ENCODE measurements around the gene ECI1.

The ECI1 gene

DNA sequence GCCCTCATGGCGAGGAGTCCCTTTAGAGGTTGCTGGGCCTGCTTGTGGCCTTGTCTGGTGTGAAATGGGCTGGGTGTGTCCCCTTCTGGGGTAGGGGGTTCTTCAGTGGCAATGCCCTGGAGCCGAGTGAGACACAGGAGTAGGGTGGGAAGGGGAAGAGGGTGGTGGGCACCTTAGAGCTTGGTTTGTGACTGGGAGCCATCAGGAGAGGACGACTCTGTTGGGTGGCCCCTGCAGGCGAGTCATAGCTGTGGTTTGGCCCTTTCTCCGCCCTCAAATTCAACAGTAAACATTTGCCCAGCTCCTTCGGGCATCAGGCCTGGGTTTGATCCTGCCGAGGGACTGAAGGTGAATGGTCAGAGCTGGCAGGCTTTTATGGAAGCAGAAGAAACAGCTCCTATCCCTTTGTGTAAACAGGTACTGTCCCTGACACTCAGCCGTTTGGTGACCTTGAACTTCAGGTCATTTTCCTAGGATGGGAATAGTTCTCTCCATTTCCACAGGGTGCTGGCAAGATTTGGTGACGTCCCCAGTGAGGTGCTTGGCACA lies 25.1 kb downstream of the ECI1 start:
- no peaks in the 10 kb centered on the region for H3K27me3 ChIP-seq (ENCODE audit: control insufficient read depth, low read length)
- no peaks in the 10 kb centered on the region for H4K20me1 ChIP-seq (ENCODE audit: control insufficient read depth, insufficient read depth, low read depth, low read length)
- no peak overlapping the region for H3K4me3 ChIP-seq (ENCODE audit: low read length)
- no peaks in the 10 kb centered on the region for H3K9me3 ChIP-seq (ENCODE audit: control insufficient read depth, insufficient read depth, low read length)
- no peak for TF ChIP-seq EZH2phosphoT487 (IDR thresholded peaks at IDR 0.05; ENCODE audit: borderline replicate concordance, low read length)
- TF ChIP-seq, protein P1, sequence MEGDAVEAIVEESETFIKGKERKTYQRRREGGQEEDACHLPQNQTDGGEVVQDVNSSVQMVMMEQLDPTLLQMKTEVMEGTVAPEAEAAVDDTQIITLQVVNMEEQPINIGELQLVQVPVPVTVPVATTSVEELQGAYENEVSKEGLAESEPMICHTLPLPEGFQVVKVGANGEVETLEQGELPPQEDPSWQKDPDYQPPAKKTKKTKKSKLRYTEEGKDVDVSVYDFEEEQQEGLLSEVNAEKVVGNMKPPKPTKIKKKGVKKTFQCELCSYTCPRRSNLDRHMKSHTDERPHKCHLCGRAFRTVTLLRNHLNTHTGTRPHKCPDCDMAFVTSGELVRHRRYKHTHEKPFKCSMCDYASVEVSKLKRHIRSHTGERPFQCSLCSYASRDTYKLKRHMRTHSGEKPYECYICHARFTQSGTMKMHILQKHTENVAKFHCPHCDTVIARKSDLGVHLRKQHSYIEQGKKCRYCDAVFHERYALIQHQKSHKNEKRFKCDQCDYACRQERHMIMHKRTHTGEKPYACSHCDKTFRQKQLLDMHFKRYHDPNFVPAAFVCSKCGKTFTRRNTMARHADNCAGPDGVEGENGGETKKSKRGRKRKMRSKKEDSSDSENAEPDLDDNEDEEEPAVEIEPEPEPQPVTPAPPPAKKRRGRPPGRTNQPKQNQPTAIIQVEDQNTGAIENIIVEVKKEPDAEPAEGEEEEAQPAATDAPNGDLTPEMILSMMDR (IDR thresholded peaks at IDR 0.05; ENCODE audit: low read depth, low read length, poor library complexity, severe bottlenecking) = no peak
- H3K4me1 ChIP-seq (ENCODE audit: control insufficient read depth, low read length) = peaks cover 11% of the 10 kb centered on the region
- peaks cover 52% of the 10 kb centered on the region for H3K79me2 ChIP-seq (ENCODE audit: control insufficient read depth, low read length)
- no peak overlapping the region for H3K27ac ChIP-seq (ENCODE audit: low read depth, low read length)
- no peak overlapping the region for H3K4me2 ChIP-seq (ENCODE audit: low read length)
- H3F3A ChIP-seq (ENCODE audit: control insufficient read depth, insufficient read depth) = 0 out of 2 replicates have a peak, but pooled peaks cover 2% of the 10 kb centered on the region
- H3K36me3 ChIP-seq (ENCODE audit: control insufficient read depth, low read length) = peaks cover 37% of the 10 kb centered on the region
- H3K9me2 ChIP-seq (replicated peaks; ENCODE audit: control insufficient read depth, low read length) = no peaks in the 10 kb centered on the region

DNA sequence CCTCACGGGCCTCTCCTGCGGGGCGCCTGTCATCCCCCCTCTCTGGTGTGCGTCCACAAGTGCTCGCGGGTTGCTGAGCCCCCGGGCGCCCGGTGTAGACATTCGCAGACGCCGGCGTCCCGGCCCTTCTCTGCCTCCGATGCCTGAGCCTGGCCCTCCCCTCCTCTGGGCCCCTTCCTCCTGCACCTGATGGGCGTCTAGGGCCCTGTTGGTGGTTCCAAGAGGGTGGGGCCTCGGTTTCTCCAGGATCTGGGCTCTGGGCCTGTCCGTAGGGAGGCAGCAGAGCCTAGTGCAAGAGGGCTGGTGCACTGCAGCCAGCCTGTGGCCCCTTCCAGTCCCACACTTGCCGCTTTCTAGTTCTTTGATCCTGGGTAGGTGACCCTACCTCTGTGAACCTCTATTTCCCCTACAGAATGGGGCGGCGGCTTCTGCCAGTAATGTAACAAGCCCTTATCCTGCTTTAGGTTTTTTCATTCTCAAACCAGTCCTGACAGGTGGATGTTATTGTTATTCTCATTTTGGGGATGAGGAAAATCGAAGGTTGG lies 27.4 kb downstream of the ECI1 start:
- Histone ChIP-seq H3K4me2 (ENCODE audit: low read length) (peak overlapping the region; percentile 91), H3K9me3 (ENCODE audit: control insufficient read depth, insufficient read depth, low read length) (no peaks in the 10 kb centered on the region), H3K9me2 (replicated peaks; ENCODE audit: control insufficient read depth, low read length) (no peaks in the 10 kb centered on the region), H4K20me1 (ENCODE audit: control insufficient read depth, insufficient read depth, low read depth, low read length) (no peaks in the 10 kb centered on the region), H3K79me2 (ENCODE audit: control insufficient read depth, low read length) (peaks cover 52% of the 10 kb centered on the region), H3K4me1 (ENCODE audit: control insufficient read depth, low read length) (peaks cover 11% of the 10 kb centered on the region), H3K4me3 (ENCODE audit: low read length) (peak overlapping the region; percentile 94), H3K27ac (ENCODE audit: low read depth, low read length) (peak overlapping the region; percentile 64), H3F3A (ENCODE audit: control insufficient read depth, insufficient read depth) (0 out of 2 replicates have a peak, but pooled peaks cover 2% of the 10 kb centered on the region), H3K36me3 (ENCODE audit: control insufficient read depth, low read length) (peaks cover 24% of the 10 kb centered on the region), H3K27me3 (ENCODE audit: control insufficient read depth, low read length) (no peaks in the 10 kb centered on the region)
- TF ChIP-seq, protein P1 (IDR thresholded peaks at IDR 0.05; ENCODE audit: low read depth, low read length, poor library complexity, severe bottlenecking) = no peak
- no peak for TF ChIP-seq EZH2phosphoT487 (IDR thresholded peaks at IDR 0.05; ENCODE audit: borderline replicate concordance, low read length)

DNA sequence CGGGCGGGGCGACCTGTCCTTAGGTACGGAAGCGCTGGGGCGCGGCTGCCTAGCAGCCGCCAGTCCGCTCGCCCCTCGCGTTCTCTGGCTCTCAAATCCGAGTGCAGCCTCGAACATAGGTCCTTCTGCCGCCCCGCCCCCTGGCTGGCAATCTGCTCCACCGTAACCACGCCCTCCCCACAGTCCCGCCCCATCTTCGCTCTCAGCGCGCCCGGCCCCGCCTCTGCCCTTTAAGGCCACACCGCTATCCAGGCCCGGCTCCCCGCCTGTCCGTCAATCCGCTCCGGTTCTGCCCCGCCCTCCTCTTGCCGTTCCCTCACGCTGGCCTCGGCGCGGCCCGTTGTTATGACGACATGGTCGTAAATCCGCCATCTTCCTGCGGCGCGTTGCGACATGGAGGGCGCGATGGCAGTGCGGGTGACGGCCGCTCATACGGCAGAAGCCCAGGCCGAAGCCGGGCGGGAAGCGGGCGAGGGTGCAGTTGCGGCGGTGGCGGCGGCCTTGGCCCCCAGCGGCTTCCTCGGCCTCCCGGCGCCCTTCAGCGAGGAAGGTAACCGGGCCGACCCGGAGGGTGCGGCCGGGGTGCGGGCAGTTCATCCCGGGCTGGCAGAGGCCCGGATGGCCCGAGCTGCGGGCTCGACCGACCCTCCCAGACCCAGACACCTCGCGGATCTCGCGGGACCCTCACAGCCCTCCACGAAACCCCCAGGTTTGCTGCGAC lies 28.0 kb downstream of the ECI1 start, which contains the start of gene E4F1:
TSS of gene E4F1 (plus strand) at position 371 of the 721 bp plus-strand sequence. CDS start at position 394, 23 bp downstream.
- 0 out of 2 replicates have a peak, but pooled peaks cover 2% of the 10 kb centered on the region for H3F3A ChIP-seq (ENCODE audit: control insufficient read depth, insufficient read depth)
- H3K4me2 ChIP-seq (ENCODE audit: low read length) = peak within 1 kb of the TSS; percentile 91
- no peaks in the 10 kb centered on the region for H4K20me1 ChIP-seq (ENCODE audit: control insufficient read depth, insufficient read depth, low read depth, low read length)
- peaks cover 46% of the 10 kb centered on the region for H3K79me2 ChIP-seq (ENCODE audit: control insufficient read depth, low read length)
- H3K36me3 ChIP-seq (ENCODE audit: control insufficient read depth, low read length) = peaks cover 20% of the 10 kb centered on the region
- H3K27me3 ChIP-seq (ENCODE audit: control insufficient read depth, low read length) = no peaks in the 10 kb centered on the region
- H3K27ac ChIP-seq (ENCODE audit: low read depth, low read length) = peak within 1 kb of the TSS; percentile 64
- peaks cover 11% of the 10 kb centered on the region for H3K4me1 ChIP-seq (ENCODE audit: control insufficient read depth, low read length)
- no peaks in the 10 kb centered on the region for H3K9me3 ChIP-seq (ENCODE audit: control insufficient read depth, insufficient read depth, low read length)
- no peaks in the 10 kb centered on the region for H3K9me2 ChIP-seq (replicated peaks; ENCODE audit: control insufficient read depth, low read length)
- peak within 1 kb of the TSS; percentile 94 for H3K4me3 ChIP-seq (ENCODE audit: low read length)
- TF ChIP-seq, protein P1 (IDR thresholded peaks at IDR 0.05; ENCODE audit: low read depth, low read length, poor library complexity, severe bottlenecking) = no peak
- TF ChIP-seq EZH2phosphoT487 (IDR thresholded peaks at IDR 0.05; ENCODE audit: borderline replicate concordance, low read length) = no peak

Data from DOHH2 (cell line).